Loucy (cell line): Measurements from ENCODE around the gene TAS2R7.

Source experiments
- CTCF ChIP-seq: fragments of 200-600 bp; sonication (generic); conservative IDR thresholded peaks from 2 replicates; pipeline ENCODE4 v1.5.1; 2014; ENCODE audit warnings: mild to moderate bottlenecking, antibody characterized with exemption, low read length
- EZH2phosphoT487 ChIP-seq: fragments of 200-600 bp; IDR thresholded peaks from 2 replicates; pipeline ENCODE4 v1.6.1; 2018; ENCODE audit warnings: antibody characterized with exemption, mild to moderate bottlenecking, moderate library complexity, borderline replicate concordance

- TF ChIP-seq EZH2phosphoT487 (no peak), CTCF (no peak)
Observed at GRCh38 chr12:10807186-10807585, 4.8 kb upstream of the TAS2R7 start, which contains the start of gene TAS2R8.
